ENCODE results near the gene USP7.

USP7 gene

GRCh38 chr16:8894736-8895334 is 68.9 kb downstream of the USP7 start:
- TF ChIP-seq, protein P1, sequence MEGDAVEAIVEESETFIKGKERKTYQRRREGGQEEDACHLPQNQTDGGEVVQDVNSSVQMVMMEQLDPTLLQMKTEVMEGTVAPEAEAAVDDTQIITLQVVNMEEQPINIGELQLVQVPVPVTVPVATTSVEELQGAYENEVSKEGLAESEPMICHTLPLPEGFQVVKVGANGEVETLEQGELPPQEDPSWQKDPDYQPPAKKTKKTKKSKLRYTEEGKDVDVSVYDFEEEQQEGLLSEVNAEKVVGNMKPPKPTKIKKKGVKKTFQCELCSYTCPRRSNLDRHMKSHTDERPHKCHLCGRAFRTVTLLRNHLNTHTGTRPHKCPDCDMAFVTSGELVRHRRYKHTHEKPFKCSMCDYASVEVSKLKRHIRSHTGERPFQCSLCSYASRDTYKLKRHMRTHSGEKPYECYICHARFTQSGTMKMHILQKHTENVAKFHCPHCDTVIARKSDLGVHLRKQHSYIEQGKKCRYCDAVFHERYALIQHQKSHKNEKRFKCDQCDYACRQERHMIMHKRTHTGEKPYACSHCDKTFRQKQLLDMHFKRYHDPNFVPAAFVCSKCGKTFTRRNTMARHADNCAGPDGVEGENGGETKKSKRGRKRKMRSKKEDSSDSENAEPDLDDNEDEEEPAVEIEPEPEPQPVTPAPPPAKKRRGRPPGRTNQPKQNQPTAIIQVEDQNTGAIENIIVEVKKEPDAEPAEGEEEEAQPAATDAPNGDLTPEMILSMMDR (IDR thresholded peaks at IDR 0.05; ENCODE audit: insufficient read depth, low read length, poor library complexity, severe bottlenecking): no peak
- Histone ChIP-seq H3K4me3 (replicated peaks; ENCODE audit: low read depth, low read length) (no peak overlapping the region), H3K27me3 (replicated peaks; ENCODE audit: control insufficient read depth, insufficient read depth, low read length) (no peaks in the 10 kb centered on the region), H3K36me3 (ENCODE audit: control insufficient read depth, insufficient read depth, low read length) (peaks cover 43% of the 10 kb centered on the region)
- DNase-seq (ENCODE audit: extremely low read depth, insufficient read length): no peak

DNA sequence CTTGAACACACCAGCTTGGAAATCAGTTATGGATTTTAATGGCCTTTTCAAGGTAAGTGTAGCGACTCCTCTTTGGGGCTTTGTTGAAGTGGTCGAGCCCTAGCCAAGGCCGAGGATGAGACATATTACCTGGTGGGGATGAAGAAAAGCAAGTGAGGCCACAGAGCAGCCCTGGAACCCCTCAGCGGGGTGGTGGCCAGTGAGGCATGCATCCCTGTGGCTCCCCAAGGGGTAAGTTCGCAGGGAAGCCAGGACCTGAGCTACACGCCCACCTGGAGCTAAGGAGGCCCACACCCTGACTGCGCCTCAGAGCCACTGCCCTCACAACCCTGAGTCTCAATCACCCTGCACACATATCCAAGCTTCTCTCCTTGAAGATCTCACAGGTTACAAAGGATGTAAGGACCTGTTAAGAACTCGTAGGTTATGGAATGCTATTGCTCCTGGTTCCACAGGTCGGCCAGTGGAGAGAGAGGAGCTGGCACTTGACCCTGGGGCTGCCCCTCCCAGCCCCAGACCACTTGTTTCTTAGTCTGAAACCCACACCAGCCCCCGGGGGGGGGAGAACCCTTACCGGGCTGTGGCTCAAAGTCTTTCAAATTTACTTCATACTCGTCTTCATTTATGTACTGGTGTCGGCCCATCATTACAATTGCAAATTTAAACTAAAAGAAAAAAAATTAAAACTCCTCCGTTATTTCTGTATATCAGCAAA is 69.6 kb downstream of the USP7 start:
- peaks cover 49% of the 10 kb centered on the region for H3K36me3 ChIP-seq (ENCODE audit: control insufficient read depth, insufficient read depth, low read length)
- DNase-seq (ENCODE audit: extremely low read depth, insufficient read length): no peak
- H3K4me3 ChIP-seq (replicated peaks; ENCODE audit: low read depth, low read length): no peak overlapping the region
- TF ChIP-seq, protein P1 (IDR thresholded peaks at IDR 0.05; ENCODE audit: insufficient read depth, low read length, poor library complexity, severe bottlenecking): no peak
- no peaks in the 10 kb centered on the region for H3K27me3 ChIP-seq (replicated peaks; ENCODE audit: control insufficient read depth, insufficient read depth, low read length)

DNA sequence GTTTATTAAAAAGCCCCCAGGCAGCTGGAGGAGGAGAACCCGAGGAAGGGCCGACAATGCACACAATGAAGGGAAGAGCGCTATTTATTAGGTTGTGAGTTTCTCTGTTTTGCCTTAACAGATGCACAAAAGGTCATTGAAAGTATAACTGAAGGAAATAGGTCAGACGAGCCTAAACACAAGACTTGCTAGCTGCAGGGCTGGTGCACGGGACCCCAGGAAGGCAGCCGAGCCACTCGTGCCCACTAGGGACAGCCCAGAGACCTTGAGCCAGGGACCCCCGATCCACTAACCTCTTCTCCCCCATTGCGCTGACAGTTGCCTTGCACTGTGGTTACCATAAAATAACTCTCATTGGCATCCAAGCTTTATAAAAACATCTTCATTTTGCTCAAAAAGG is 70.3 kb downstream of the USP7 start:
- DNase-seq (ENCODE audit: extremely low read depth, insufficient read length): no peak
- Histone ChIP-seq H3K4me3 (replicated peaks; ENCODE audit: low read depth, low read length) (no peak overlapping the region), H3K36me3 (ENCODE audit: control insufficient read depth, insufficient read depth, low read length) (peaks cover 48% of the 10 kb centered on the region), H3K27me3 (replicated peaks; ENCODE audit: control insufficient read depth, insufficient read depth, low read length) (no peaks in the 10 kb centered on the region)
- TF ChIP-seq, protein P1 (IDR thresholded peaks at IDR 0.05; ENCODE audit: insufficient read depth, low read length, poor library complexity, severe bottlenecking): no peak

GRCh38 chr16:8892101-8892575 is 71.6 kb downstream of the USP7 start:
- TF ChIP-seq, protein P1 (IDR thresholded peaks at IDR 0.05; ENCODE audit: insufficient read depth, low read length, poor library complexity, severe bottlenecking): no peak
- H3K4me3 ChIP-seq (replicated peaks; ENCODE audit: low read depth, low read length): peak overlapping the region; percentile 36
- H3K36me3 ChIP-seq (ENCODE audit: control insufficient read depth, insufficient read depth, low read length): peaks cover 47% of the 10 kb centered on the region
- no peaks in the 10 kb centered on the region for H3K27me3 ChIP-seq (replicated peaks; ENCODE audit: control insufficient read depth, insufficient read depth, low read length)
- DNase-seq (ENCODE audit: extremely low read depth, insufficient read length): peak; percentile 72

DNA sequence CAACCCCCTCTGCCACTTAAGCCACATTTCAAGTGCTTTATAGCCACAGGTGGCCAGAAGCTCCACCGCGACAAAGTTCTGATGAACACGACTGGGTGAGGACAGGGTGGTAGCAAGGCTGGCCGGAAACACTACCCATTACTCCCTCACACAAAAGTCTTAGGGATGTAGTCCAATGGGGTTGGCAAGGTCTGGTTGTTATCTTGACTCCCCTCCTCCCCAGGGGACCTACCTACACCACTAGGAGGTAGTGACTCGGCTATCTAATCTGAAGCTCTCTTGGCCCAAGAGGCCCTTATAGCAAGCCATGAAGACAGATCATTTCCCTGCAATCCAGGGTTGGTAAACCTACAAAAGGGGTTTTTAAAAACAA is 73.2 kb downstream of the USP7 start:
- Histone ChIP-seq H3K4me3 (replicated peaks; ENCODE audit: low read depth, low read length) (no peak overlapping the region), H3K27me3 (replicated peaks; ENCODE audit: control insufficient read depth, insufficient read depth, low read length) (no peaks in the 10 kb centered on the region), H3K36me3 (ENCODE audit: control insufficient read depth, insufficient read depth, low read length) (peaks cover 40% of the 10 kb centered on the region)
- DNase-seq (ENCODE audit: extremely low read depth, insufficient read length): no peak
- TF ChIP-seq, protein P1 (IDR thresholded peaks at IDR 0.05; ENCODE audit: insufficient read depth, low read length, poor library complexity, severe bottlenecking): no peak
